Muscle of leg (tissue), 11 donors: ENCODE data around the gene CCM2. TPM values are rescaled to one million over a fixed set of nuclear protein-coding genes. Genes with fewer than 3 reads are reported as not detected.

Experiments used
- DNase-seq: peaks from one replicate; pipeline ENCODE4 v3.0.0; 2013
- H3K27ac ChIP-seq: one replicate; pipeline ENCODE4 v1.5.1; 2013; ENCODE audit warnings: mild to moderate bottlenecking, low read length, control low read depth
- H3K27me3 ChIP-seq: one replicate; pipeline ENCODE4 v1.6.1; 2013; ENCODE audit warnings: low read length; ENCODE audit not compliant: control insufficient read depth, insufficient read depth
- H3K36me3 ChIP-seq: one replicate; pipeline ENCODE4 v1.6.1; 2013; ENCODE audit warnings: low read length; ENCODE audit not compliant: control insufficient read depth, insufficient read depth
- H3K4me1 ChIP-seq: one replicate; pipeline ENCODE4 v1.6.1; 2013; ENCODE audit warnings: low read length; ENCODE audit not compliant: control insufficient read depth, insufficient read depth
- H3K4me3 ChIP-seq: one replicate; pipeline ENCODE4 v1.5.1; 2013; ENCODE audit warnings: low read length, control low read depth
- H3K9me3 ChIP-seq: replicated peaks from 2 replicates; pipeline ENCODE4 v1.6.1; 2013; ENCODE audit warnings: low read depth, low read length; ENCODE audit not compliant: control insufficient read depth
- WGBS: methylation state at CpG from one replicate; pipeline ENCODE4 v1.1.5; 2013; ENCODE audit warnings: missing lambda C conversion rate; ENCODE audit not compliant: insufficient coverage; 5-methylcytosine and 5-hydroxymethylcytosine counted together
- polyA plus RNA-seq, 8 donors: library from polyadenylated mRNA; unstranded; fragments of 120-200 nt; gene quantifications; one replicate each; pipeline versions ENCODE4 v1.2.1 to v1.2.3, GENCODE V29; 2013; ENCODE audit warnings: inconsistent platforms in 1 of 8, low replicate concordance in 1 of 8; ENCODE audit not compliant: insufficient read length in 8 of 8, insufficient read depth in 1 of 8
- total RNA-seq: library from RNA; stranded (reverse); fragments of 120-200 nt; gene quantifications from one replicate; pipeline ENCODE4 v1.2.4, GENCODE V29; 2013

Gene CCM2
- total and polyA plus RNA-seq, 9 donors = 36.1 to 47.2 (median 43.1) TPM

GRCh38 chr7:44967571-44968446 lies 32.2 kb upstream of the CCM2 start:
- no peaks in the 10 kb centered on the region for H3K27me3 ChIP-seq
- no peak overlapping the region for H3K4me3 ChIP-seq
- no peak for DNase-seq
- peaks cover 6% of the 10 kb centered on the region for H3K4me1 ChIP-seq
- no peaks in the 10 kb centered on the region for H3K9me3 ChIP-seq
- H3K36me3 ChIP-seq = no peaks in the 10 kb centered on the region
- WGBS = 45% methylated on average over 16 of the region's 18 CpGs
- H3K27ac ChIP-seq = no peak overlapping the region

GRCh38 chr7:44969049-44969700 lies 30.8 kb upstream of the CCM2 start:
- no peaks in the 10 kb centered on the region for H3K9me3 ChIP-seq
- no peaks in the 10 kb centered on the region for H3K36me3 ChIP-seq
- 84% methylated on average over 9 of the region's 11 CpGs for WGBS
- DNase-seq = no peak
- no peak overlapping the region for H3K4me3 ChIP-seq
- no peaks in the 10 kb centered on the region for H3K27me3 ChIP-seq
- H3K27ac ChIP-seq = no peak overlapping the region
- H3K4me1 ChIP-seq = peaks cover 2% of the 10 kb centered on the region

GRCh38 chr7:44969701-44970522 lies 30.1 kb upstream of the CCM2 start:
- DNase-seq = no peak
- no peaks in the 10 kb centered on the region for H3K27me3 ChIP-seq
- 75% methylated on average over 16 of the region's 21 CpGs for WGBS
- no peaks in the 10 kb centered on the region for H3K36me3 ChIP-seq
- H3K27ac ChIP-seq = no peak overlapping the region
- H3K4me1 ChIP-seq = peaks cover 2% of the 10 kb centered on the region
- H3K9me3 ChIP-seq = no peaks in the 10 kb centered on the region
- H3K4me3 ChIP-seq = no peak overlapping the region

GRCh38 chr7:44970523-44971051 lies 29.4 kb upstream of the CCM2 start:
- no peak for DNase-seq
- no peaks in the 10 kb centered on the region for H3K9me3 ChIP-seq
- H3K27me3 ChIP-seq = no peaks in the 10 kb centered on the region
- WGBS = 89% methylated on average over 15 of the region's 18 CpGs
- H3K4me3 ChIP-seq = no peak overlapping the region
- no peak overlapping the region for H3K27ac ChIP-seq
- H3K4me1 ChIP-seq = peaks cover 2% of the 10 kb centered on the region
- H3K36me3 ChIP-seq = peaks cover 4% of the 10 kb centered on the region

GRCh38 chr7:44971188-44971901 lies 28.7 kb upstream of the CCM2 start:
- 87% methylated on average over 10 of the region's 10 CpGs for WGBS

GRCh38 chr7:44971902-44972441 lies 28.0 kb upstream of the CCM2 start:
- no peaks in the 10 kb centered on the region for H3K9me3 ChIP-seq
- H3K4me1 ChIP-seq = peaks cover 1% of the 10 kb centered on the region
- WGBS = 76% methylated on average over 5 of the region's 5 CpGs
- peaks cover 14% of the 10 kb centered on the region for H3K36me3 ChIP-seq
- DNase-seq = no peak
- no peak overlapping the region for H3K27ac ChIP-seq
- H3K4me3 ChIP-seq = no peak overlapping the region
- no peaks in the 10 kb centered on the region for H3K27me3 ChIP-seq

More at GRCh38 chr7:44971188-44971901, 28.7 kb upstream of the CCM2 start:
- Histone ChIP-seq H3K4me3 (no peak overlapping the region), H3K9me3 (no peaks in the 10 kb centered on the region), H3K4me1 (peaks cover 2% of the 10 kb centered on the region), H3K36me3 (peaks cover 7% of the 10 kb centered on the region), H3K27ac (no peak overlapping the region), H3K27me3 (no peaks in the 10 kb centered on the region)
- DNase-seq = no peak

- H3K27me3 ChIP-seq = no peaks in the 10 kb centered on the region
- no peaks in the 10 kb centered on the region for H3K9me3 ChIP-seq
- no peak for DNase-seq
- no peak overlapping the region for H3K27ac ChIP-seq
- no peaks in the 10 kb centered on the region for H3K4me1 ChIP-seq
- no peak overlapping the region for H3K4me3 ChIP-seq
- peaks cover 18% of the 10 kb centered on the region for H3K36me3 ChIP-seq
- no CpG with 5 or more reads among the region's 3 CpGs for WGBS
Observed at GRCh38 chr7:44972562-44972961, 27.4 kb upstream of the CCM2 start.

- H3K36me3 ChIP-seq = peaks cover 30% of the 10 kb centered on the region
- 68% methylated on average over 7 of the region's 10 CpGs for WGBS
Observed at GRCh38 chr7:44973610-44974401, 26.2 kb upstream of the CCM2 start.

GRCh38 chr7:44974549-44974948 lies 25.5 kb upstream of the CCM2 start:
- Histone ChIP-seq H3K4me3 (no peak overlapping the region), H3K9me3 (no peaks in the 10 kb centered on the region), H3K36me3 (peaks cover 33% of the 10 kb centered on the region), H3K27me3 (no peaks in the 10 kb centered on the region), H3K4me1 (no peaks in the 10 kb centered on the region), H3K27ac (no peak overlapping the region)
- DNase-seq = no peak
- WGBS = 80% methylated on average over 7 of the region's 7 CpGs

More at GRCh38 chr7:44973610-44974401, 26.2 kb upstream of the CCM2 start:
- no peak for DNase-seq
- Histone ChIP-seq H3K4me1 (no peaks in the 10 kb centered on the region), H3K27me3 (no peaks in the 10 kb centered on the region), H3K9me3 (no peaks in the 10 kb centered on the region), H3K4me3 (no peak overlapping the region), H3K27ac (no peak overlapping the region)
